Activated CD8-positive, alpha-beta memory T cell treated with anti-CD3 and anti-CD28 coated beads, Interleukin-2, amount 50 U/mL, for 48 hours (primary cell): Measurements from ENCODE around the gene ATF4.

Experiments
- DNase-seq: peaks from one replicate; pipeline ENCODE4 v3.0.0-alpha.2; 2020

ATF4 gene

GRCh38 chr22:39512026-39512425 is 8.3 kb upstream of the ATF4 start:
- no peak for DNase-seq

- DNase-seq: no peak
These were observed 6.6 kb upstream of the ATF4 start for GRCh38 chr22:39513791-39514190.

DNA sequence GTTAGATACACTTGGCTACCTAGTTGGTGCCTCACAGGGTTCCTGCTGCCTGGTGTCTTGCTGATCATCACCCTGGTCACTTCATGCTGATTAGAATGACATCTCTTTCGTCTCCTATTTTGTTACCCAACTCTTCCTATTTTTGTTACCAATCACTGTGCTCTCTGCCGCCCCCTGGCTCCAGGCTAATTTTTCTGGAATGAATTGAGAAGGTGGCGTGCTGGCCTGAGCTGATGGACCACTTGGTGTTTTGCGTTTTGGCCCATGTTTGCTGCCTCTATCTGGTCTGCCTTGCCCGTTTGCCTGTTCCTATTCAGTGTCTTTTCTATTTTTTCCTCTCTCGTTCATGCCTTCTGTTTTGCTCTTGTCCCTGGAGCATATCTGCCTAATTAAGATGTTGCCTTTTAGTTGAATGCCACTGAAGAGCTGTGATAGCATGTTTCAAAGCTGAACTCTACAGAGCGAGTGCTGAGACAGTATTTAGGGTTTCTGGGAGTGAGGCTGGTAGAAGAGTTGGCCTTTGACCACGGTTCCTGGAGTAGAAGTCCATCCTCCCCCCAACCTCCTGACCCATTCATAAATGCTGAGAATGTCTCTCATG is 5.9 kb upstream of the ATF4 start:
- peak; percentile 71 for DNase-seq

GRCh38 chr22:39515266-39516050 is 4.9 kb upstream of the ATF4 start:
- no peak for DNase-seq

GRCh38 chr22:39517470-39517869 is 2.9 kb upstream of the ATF4 start:
- DNase-seq: no peak

GRCh38 chr22:39518144-39518786 is 2.1 kb upstream of the ATF4 start:
- DNase-seq: no peak

GRCh38 chr22:39518996-39519680 is 1.2 kb upstream of the ATF4 start:
- peak; percentile 78 for DNase-seq

DNA sequence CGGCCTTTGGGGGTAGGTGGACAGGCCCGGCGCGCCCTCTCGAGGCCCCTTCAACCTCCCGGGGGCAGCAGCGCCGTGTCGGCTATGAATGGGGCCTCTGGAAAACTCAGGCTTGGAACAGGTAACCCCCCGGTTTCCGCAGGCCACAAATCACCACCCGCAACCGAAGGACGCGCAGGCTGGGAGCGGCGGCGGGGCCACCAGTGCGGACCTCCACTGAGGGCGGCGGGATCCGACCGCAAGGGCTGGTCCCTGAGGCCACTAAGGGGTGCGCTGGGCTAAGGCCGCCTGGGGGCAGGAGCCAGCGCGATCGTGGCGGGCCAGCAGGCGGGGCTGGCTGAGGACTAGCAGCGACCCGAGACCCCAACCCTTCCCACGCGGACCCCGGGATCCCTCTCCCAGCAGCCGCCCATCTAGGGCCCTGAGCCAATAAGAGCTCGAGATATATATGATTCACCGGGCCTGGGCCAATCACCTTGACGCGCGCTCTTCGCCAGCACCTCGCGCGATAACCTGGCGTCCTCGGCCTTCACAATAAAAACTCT is 609 bp upstream of the ATF4 start:
- peak; percentile 96 for DNase-seq

GRCh38 chr22:39521106-39521885 is 934 bp downstream of the ATF4 start:
- DNase-seq: peak; percentile 71

- peak; percentile 57 for DNase-seq
These were observed 1.7 kb downstream of the ATF4 start for GRCh38 chr22:39522091-39522490.

DNA sequence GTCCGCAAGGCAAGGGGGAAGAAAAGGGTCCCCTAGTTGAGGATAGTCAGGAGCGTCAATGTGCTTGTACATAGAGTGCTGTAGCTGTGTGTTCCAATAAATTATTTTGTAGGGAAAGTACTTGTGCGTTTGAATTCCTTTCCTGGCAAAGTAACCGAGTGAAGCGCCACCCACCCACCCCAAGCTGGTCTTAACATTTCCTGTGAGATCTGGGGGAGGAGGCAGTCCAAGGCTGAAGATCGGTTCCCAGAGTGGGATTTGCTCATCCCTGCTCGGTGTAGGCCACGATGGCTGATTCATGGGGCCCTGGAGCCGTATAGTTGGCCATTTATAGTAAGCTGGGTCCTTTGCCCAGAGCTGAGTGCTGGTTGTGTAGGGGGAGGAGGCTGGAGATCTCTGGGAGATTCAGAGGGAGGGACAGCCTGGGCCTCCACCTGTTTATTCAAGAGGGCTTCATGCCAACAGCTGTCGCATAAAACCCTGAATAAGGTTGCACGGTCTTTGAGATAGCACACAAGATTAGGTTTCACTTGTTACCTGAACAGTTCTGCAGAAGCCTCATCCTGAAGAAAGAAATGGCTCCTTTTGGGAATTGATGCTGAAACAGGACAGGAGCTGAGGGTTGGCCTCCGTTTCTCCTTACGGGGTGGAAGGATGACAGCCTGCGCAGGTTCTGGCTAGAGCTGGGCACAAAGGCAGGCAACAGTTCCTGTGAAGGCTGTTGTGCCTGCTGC is 2.4 kb downstream of the ATF4 start:
- DNase-seq: peak; percentile 79

- peak; percentile 62 for DNase-seq
These were observed 3.9 kb downstream of the ATF4 start for GRCh38 chr22:39524089-39524752.

DNA sequence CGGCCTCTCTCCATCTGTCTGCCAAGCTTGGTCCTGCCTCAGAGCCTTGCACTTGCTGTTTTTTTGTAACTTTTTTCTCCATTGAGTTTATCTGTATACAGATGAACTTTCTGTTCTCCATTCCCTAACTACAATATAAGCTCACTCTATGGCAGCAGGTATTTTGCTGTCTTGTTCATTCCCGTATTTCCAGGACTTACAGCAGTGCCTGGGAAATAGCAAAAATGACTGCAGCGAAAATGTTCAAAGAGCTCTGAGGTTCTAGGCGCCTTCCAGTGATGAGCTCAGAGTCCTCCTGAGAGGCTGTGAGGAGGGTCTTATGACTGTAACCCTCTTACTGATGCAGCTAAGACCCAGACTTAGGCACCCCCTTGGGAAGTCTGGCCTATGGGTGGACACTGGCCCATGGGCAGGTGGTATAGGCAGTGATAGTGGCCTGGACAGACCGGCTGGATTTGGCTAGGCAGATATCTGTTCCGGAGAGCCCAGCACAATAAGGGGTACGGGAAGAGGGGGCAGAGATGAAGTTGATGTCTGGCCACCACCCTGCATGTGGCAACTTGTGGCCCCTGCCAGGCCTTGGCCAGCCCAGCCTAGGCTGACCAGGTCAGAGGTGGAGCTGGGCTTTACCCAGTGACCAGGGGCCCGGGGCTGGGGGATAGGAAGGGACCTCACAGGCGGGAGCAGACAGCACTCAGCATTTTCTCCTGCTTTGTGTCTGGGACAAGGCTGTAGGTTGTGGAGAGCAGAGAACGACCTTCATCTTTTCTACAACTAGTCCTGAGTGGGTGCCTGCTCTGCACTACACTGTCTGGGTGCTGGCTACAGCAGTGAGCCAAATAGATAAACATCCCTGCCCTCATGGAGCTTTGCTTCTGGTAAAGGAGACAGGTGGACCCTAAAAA is 4.6 kb downstream of the ATF4 start:
- peak; percentile 59 for DNase-seq

DNA sequence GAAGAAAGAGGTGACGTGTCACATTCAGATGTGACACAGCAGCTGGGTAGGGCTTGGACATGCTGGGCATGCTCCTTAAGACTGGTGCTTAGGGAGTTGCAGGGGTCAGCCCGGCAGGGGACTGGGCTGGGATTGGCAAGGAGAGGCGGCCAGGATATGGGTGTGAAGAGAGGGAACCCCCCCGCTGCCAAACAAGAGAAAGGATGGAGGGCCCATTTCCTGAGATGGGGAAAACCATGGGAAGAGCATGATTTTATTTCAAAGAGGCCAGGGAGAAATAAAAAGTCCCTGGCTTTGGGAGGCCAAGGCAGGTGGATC is 5.3 kb downstream of the ATF4 start:
- peak; percentile 63 for DNase-seq

DNA sequence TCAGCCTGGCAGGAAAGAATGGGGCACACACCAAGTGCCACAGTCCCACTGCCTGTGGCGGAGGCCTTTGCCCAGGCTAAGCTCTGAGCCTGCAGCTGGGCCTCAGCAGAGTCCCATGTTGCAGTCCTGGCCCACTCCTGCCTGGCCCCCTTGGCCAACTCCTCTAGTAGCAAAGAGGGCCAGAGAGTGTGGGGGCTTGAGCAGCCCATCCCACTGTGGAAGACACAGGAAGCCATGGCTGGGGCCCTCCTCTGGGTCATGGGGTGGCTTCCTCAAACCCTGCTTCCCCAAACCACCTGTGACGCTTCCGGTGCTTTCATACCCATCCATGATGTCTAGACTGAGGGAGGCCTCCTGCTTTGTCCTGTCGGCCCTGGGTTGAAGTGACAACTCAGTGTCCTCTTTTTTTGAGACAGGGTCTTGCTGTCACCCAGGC is 6.4 kb downstream of the ATF4 start:
- peak; percentile 69 for DNase-seq

GRCh38 chr22:39527481-39527961 is 7.2 kb downstream of the ATF4 start:
- no peak for DNase-seq

DNA sequence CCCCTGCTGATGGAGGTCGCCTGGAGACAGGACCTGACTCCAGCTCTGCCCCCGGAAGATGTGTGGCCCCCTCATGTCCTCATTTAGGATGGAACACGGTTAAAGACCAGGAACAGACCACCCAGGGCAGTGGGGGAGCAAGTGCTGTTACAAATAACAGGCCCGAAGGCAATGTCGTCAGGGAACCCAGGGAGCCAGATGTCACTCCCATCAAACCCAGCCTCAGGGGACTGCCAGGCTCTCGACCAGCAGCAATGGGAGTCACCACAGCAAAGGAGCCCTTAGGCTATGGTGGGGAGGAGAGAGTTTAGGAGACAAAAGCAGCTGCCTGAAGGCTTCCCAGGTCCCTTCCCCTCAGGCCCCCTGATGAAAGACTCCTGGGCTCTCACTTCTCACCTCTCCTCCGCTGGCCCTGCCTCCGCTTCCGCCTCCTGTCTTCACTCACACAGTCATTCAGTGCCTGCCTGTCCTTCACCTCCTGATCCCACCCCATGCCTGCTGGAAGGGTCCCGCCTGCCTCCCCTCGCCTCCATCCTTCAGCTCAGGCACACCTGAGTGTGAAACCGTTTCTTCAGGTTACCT is 7.8 kb downstream of the ATF4 start:
- DNase-seq: no peak

DNA sequence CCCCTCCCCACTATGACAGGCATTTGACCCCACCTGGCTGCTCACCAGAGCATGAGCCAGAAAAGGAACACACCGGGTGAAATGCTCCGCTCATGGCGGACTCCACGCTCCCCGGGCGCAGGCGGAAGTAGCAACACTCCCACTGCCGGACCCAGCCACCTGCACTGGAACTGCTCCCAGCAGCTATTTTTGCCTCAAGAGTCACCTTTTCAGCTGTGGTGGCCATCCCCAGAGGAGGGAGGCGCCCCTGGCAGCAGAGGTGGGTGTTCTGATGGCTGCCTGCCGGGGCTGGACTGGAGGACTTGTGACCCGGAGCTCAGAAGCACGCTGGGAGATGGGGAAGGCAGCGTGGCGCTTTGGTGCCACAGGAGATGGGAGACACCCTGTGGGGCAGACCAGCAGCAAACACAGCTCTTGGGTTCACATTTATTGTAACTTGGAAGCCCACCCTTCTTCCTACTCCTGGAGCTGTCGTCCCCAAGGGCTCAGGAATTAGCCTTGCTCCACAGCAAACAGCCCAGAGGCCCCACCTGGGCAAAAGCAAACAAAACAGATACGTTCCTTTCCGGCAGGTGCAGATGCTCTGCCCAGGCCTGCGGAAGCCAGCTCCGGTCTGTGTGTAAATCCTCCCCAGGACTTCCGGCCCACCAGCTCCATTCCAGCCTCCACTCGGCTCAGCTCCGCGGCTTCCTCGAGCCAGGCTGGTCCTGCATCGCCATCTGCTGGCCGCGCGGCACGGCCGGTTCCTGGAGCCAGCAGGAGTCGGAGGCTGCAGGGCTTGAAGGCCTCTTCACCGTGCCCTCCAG is 8.5 kb downstream of the ATF4 start:
- peak; percentile 94 for DNase-seq

GRCh38 chr22:39529487-39529851 is 9.1 kb downstream of the ATF4 start:
- DNase-seq: no peak
